ENCODE results near the gene ARL4C.

ARL4C gene

GRCh38 chr2:234496835-234497593 lies at the start of gene ARL4C:
Gene ARL4C, minus strand, starts transcription at chr2:234497081. Its CDS starts 495 bp downstream, at chr2:234496586.
- no peak for DNase-seq (ENCODE audit: low read depth in 3 of 3)

DNA sequence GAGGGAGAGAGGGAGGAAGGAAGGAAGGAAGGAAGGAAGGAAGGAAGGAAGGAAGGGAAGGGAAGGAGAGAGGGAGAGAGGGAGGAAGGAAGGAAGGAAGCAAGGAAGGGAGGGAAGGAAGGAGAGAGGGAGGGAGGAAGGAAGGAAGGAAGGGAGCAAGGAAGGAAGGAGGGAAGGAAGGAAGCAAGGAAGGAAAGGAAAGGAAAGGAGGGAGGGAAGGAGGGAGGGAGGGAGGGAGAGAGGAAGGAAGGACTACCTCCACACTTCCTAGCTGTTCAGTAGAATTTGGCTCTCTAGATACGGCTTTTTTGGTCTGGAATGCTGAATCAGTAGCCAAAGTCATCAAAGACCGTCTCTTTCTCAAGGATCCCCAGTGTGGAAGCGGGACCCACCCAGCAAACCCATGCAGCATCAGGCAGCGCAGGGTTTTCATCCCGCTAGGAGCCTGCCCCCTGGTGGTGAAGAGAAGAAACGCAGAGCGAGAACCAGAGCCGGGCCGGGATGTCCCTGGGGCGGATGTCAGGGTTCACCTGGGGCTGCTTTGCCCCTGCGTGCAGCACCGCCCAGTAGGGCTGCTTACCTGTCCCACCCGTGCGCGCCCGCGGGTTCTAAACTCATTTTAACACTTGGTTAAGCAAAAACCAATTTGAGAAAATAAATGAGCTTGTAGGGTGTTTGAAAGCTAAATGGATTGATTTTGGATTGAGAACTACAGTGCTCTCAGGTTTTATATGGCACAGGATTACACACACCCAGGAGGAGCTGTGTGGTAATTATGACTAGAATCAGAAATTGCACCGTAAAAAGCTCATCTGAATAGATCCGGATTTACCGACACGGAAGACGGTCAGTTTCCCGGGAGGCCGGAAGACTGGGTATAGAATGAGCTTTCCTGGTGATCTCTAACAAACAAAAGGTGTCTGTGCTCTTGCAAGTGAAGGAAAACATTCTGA lies 48.1 kb upstream of the ARL4C start:
- peak; percentile 49 to 72 (median 66) for DNase-seq (ENCODE audit: low read depth in 3 of 3)

DNA sequence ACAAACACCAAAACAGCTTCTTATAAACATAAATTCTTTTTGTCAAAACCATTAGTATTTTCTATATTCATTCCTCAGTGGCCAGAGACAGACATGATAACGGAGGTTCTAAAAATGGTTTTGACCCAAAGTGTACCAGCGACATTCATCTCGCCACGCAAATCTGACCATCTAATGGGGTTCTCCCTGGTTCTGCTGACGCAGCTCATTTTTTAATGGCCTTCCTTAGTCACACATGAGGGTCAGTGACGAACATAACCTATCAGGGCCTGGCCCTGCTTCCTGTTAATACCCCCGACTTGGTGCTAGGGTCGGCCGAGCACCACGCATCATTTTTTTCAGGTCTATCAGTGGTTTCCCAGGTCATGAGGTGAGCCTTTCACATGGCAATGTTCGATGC lies 45.9 kb upstream of the ARL4C start:
- no peak for DNase-seq (ENCODE audit: low read depth in 3 of 3)

DNA sequence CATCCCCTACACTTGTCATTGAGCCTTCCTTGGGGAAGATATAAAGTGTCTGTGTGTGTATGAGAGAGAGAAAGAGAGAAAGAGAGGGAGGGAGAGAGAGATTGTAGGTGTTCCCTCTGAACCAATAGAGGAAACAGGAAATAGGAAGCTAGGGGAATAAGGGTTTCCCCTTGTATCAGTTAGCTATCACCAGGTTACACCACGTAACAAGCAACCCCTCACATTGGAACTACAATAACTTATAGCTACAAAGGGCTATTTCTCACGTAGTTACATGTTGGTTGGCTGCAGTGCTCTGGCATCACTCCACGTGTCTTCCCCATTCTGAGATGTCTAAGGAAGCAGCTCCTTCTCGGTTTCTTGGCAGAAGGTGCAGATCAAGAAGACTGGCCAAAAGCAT lies 41.0 kb upstream of the ARL4C start:
- DNase-seq (ENCODE audit: low read depth in 3 of 3) = no peak

DNA sequence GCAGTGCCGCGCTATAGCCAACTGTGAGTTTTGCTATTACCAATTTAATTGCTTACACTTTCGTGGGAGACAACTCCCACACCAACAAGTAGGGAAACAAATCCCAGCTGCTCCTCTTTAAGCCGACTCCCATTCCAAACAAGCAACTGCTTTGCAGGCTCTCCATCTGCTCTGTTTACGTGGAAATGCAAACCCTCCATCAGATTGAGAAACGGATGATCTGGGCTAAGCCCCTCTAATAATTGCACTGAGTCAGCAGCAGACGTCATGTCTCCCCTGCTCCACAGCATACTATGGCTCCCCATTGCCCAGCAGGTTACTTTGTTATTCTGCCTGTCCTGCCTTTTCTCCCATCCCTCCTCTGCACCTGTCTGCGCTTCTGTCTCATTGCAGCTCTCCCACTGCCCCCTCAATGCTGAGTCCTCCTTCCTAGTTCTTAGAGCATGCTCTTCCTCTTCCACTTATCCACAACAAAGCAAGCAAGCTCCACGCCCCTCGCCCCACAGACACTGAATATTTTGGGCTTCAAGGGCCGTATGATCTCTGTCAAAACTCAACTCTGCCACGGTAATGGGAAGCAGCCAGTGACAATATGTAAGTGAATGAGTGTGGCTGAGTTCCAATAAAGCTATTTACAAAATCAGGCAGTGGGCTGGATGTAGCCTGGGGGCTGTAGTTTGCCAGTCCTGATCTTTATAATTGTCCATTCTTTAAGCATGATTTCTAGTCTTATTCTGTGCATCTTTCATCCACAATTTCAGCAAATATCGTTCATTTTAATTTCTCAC lies 39.5 kb upstream of the ARL4C start:
- DNase-seq (ENCODE audit: low read depth in 3 of 3) = no peak

DNA sequence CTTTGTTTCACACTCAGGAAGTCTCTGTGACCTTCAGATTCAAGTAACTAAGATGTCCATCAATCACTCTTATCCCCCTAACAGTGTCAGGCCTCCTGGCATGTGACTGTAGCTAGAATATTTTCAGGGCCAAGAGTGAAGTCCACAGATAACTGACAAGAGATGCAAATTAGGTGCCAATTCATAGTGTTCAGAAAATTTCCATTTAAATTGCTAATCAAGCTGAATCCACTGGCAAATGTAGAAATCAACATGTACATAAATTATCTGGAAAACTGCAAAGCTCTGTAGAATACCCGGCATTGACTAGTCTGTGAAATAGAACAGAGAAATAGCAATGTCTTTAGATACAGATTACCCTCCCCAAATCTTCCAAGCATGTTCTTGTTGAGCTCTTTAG lies 38.6 kb upstream of the ARL4C start:
- DNase-seq (ENCODE audit: low read depth in 3 of 3) = no peak

DNA sequence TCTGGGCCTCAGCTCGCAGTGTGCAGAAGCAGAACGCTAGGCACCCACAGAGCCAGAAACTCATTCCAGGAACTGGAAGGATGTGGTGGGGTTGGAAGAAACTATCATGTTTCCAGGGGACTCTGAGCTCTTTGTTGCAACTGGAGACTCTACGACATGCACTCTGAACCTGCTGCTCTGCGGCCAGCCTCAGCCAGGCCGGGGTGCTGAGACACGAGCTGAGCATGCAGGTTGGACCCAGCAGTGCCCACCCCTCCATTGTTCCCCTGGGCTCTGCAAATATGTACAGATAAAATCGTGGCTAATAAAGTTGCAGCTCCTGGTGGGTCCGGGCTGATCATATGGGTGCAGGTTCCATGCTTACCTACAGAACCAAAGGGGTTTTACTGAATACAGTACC lies 37.6 kb upstream of the ARL4C start:
- no peak for DNase-seq (ENCODE audit: low read depth in 3 of 3)

- DNase-seq (ENCODE audit: low read depth in 3 of 3) = no peak
These were observed 36.7 kb upstream of the ARL4C start for GRCh38 chr2:234533626-234534025.

DNA sequence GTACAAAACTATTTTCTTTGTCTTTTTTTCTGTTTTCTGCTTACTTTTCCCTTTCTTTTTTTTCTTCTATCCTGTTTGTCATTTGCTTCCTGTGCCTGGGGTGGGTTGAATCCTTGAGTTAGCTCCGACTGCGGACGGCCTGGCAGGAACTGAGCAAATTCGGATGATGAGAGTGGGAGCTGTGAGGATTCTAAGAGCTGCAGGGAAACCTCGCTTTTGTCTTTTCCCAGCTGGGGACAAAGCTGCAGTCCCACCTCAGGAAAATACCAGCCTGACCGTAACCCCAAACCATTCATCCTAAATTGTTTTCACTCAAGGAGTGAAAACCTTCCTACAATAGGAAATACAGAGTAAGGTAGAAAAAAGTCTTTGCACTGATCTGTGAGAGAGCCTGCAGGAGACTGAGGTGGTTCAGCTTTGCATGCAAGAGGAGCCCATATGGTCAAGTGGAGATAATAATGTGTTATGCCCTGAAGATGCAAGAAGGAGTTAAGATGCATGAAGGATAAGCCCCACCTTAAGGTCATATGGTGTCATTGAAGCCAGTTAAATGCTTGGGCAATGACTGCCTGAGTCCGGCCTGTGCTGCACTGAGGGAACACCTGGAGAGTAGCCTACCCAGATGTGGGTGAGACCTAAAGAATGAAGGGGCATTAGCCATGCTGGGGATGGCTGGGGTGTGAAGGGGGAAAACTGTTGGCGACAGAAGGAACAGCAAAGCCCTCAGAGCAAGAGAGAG lies 31.7 kb upstream of the ARL4C start:
- no peak for DNase-seq (ENCODE audit: low read depth in 3 of 3)

DNA sequence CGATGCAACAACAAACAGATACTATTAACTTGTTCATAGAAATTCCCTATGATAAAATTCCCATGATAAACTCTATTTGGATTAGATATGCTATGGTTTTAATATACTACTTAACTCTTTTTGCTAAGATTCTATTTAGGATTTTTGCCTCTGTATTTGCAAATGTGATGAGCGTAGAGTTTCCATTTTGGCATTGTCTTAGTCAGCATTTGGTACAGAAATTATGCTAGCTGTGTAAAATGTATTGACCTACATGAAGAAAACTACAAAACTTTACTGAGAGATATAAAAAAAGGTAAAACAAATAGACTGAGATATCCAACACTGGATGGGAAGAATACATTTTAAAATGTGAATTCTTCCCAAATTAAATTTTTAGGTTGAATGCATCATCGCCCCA lies 29.8 kb upstream of the ARL4C start:
- DNase-seq (ENCODE audit: low read depth in 3 of 3) = no peak

DNA sequence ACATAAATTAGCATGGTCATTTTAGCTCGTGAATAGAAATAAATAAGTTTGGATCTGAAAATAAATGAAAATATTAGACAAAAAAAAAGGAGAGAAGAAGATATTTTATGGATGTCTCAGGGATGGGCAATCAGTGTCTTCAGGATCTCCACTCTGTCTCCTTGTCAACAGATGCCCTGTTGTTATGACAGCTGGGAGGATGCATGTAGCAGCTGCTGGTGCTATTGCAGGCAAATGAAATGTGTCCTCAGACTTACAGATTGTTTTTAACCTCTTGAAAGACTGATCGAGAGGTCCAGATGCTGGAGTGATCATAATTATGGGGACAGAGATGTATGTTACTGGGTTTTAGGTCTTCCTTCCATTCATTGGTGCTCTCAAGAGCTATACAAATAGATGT lies 24.7 kb upstream of the ARL4C start:
- DNase-seq (ENCODE audit: low read depth in 3 of 3) = no peak

DNA sequence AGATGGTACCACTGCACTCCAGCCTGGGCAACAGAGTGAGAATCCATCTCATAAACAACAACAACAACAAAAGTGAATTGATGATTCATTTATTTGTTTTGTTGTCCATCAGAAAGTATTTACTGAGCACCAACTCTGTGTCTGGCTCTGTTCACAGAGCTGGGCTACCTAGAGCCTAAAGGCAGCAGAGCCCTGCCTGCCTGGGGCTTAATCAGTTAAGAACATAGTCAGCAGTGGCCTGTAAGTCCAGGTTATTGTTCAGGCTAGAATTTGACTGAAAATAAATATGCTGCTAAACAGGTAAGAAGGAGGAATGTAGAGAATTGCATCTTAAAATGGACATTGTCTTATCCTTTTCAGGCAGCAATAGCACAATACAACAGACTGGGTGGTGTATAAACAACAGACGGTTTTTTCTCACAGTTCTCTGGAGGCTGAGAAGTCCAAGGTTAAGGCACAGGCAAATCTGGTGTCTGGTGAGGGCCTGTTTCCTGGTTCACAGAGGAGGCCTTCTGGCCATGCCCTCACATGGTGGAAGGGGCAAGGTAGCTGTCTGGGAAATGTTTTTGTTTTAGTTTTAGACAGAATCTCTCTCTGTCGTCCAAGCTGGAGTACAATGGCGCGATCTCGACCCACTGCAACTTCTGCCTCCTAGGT lies 22.2 kb upstream of the ARL4C start:
- no peak for DNase-seq (ENCODE audit: low read depth in 3 of 3)

GRCh38 chr2:234517971-234518370 lies 21.1 kb upstream of the ARL4C start:
- no peak for DNase-seq (ENCODE audit: low read depth in 3 of 3)

GRCh38 chr2:234514873-234515638 lies 18.2 kb upstream of the ARL4C start:
- DNase-seq (ENCODE audit: low read depth in 3 of 3) = no peak

GRCh38 chr2:234514099-234514498 lies 17.2 kb upstream of the ARL4C start:
- no peak for DNase-seq (ENCODE audit: low read depth in 3 of 3)

DNA sequence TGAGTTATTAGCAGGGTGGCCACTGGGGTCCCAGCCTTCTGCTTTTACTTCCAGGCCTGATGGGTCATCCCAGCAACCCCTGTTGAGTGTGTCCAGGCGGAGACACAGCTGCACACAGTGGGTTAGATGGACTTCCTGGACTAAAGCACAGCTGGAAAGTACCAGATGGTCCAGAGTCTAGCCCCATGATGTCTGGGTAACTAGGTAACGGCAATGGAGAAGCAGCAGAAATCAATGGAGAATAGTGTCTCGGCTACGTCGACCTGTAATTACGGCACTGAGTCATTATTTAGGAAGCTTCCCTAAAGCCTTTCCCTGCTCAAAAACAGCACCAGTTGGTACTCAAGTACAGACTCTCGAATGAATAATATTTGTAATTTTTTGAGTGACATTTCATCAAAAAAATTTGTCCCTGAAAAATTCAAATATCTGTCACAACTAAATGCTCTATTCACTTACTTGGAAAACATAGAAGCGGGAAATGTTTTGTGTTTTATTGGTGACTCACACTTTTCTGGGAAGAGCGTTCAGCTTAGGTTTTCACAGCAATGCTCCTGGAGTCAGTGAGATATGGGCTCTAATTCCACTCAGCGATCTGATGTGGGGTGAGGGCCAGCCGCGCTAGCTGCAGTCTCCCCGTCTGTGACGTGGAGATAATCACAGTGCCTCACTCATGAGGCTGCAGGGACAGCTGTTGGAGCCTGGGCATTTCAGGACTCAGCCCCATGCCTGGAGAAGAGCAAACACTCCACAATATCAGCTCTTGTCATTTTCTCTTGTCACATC lies 16.2 kb upstream of the ARL4C start:
- DNase-seq (ENCODE audit: low read depth in 3 of 3) = no peak

DNA sequence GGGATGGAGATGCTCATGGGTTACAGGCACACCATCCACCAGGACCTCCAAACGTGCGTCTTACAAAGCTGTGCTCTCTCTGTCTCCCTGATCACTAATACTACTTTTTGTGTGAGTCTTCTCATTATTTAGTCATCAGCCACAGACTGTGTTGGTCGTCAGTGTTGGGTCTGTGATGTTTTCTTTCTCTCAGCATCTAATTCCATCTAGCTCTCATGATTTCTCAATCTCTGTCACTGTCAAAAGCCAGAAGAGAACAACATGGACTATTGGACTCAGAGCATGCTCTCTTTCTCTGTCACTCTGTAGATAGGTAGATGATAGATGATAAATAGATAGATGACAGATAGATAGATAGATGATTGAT lies 6.0 kb upstream of the ARL4C start:
- no peak for DNase-seq (ENCODE audit: low read depth in 3 of 3)

DNA sequence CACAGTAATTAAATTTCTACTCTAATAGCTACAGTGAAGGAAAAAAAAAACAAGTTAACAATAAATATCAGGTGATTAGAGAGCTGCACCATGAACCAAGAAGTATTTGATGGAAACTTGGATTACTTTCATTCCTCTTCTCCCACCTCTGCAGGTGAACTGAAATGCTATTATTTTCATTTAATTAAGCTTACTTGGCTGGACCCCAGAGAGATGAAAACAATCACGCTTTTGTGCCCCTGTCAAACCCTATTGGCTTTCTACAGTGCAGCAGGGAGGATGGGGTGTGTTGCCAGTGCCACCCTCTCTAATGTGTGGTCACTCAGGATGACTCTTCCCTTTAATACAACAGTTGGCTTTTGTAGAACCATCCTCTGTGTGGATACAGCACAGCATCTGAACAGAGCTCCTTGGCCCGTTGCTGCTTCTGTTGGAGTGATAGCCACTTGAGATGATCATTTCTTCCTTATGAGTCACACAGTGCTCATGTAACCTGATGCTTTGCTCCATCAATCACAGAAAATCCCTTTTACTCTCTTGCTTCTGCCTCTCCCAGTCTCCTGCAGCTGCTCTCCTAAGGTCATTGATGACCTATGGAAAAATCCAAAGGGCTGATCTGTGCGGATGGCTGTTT lies 5.5 kb upstream of the ARL4C start:
- DNase-seq (ENCODE audit: low read depth in 3 of 3) = no peak
